OCI-LY7 (cell line): ENCODE data around the gene NFE2L3. TPM values are rescaled to one million over a fixed set of nuclear protein-coding genes. Genes with fewer than 3 reads are reported as not detected.

Source experiments
- BruUV-seq: library from RNA; stranded (reverse); fragments of 400-500 nt; replicated peaks from 2 replicates; lab custom pipeline; 2021; lab: Mats Ljungman, UMichigan
- CTCF ChIA-PET: fragments of 300-600 bp; sonication (Branson Sonifier 250); formaldehyde crosslinking; loops from one replicate; lab custom pipeline; 2022; ENCODE audit warnings: antibody characterized with exemption; ENCODE audit not compliant: unreplicated experiment; lab: Charles Lee
- POLR2A ChIA-PET: fragments of 300-600 bp; sonication (Branson Sonifier 250); formaldehyde crosslinking; loops from one replicate; lab custom pipeline; 2022; ENCODE audit warnings: antibody characterized with exemption; lab: Charles Lee
- DNase-seq: peaks from one replicate; pipeline ENCODE4 v3.0.0-alpha.2; 2015; ENCODE audit warnings: low spot score
- H2AFZ ChIP-seq: fragments of 200-600 bp; sonication (generic), shearing (Covaris generic); 2 replicates; pipeline ENCODE4 v1.6.1; 2014; ENCODE audit warnings: mild to moderate bottlenecking, antibody characterized with exemption, low read length, moderate library complexity
- H3K27ac ChIP-seq: fragments of 200-600 bp; sonication (generic); 2 replicates; pipeline ENCODE4 v1.5.1; 2014; ENCODE audit warnings: mixed run types, low read depth, mild to moderate bottlenecking, moderate library complexity, low read length, inconsistent platforms; ENCODE audit not compliant: poor library complexity, severe bottlenecking
- H3K36me3 ChIP-seq: fragments of 200-600 bp; sonication (generic); 2 replicates; pipeline ENCODE4 v1.6.1; 2014; ENCODE audit warnings: mild to moderate bottlenecking, antibody characterized with exemption, low read length, moderate library complexity, mixed read lengths; ENCODE audit not compliant: insufficient read depth
- H3K4me1 ChIP-seq: fragments of 200-600 bp; sonication (generic); 2 replicates; pipeline ENCODE4 v1.5.1; 2014; ENCODE audit warnings: mild to moderate bottlenecking, low read length; ENCODE audit not compliant: insufficient read depth, poor library complexity, severe bottlenecking
- H3K4me2 ChIP-seq: fragments of 200-600 bp; sonication (generic); 2 replicates; pipeline ENCODE4 v1.6.1; 2014; ENCODE audit warnings: mild to moderate bottlenecking, low read length
- H3K4me3 ChIP-seq: fragments of 200-600 bp; sonication (generic); 2 replicates; pipeline ENCODE4 v1.5.1; 2014; ENCODE audit warnings: mild to moderate bottlenecking, low read depth, low read length; ENCODE audit not compliant: poor library complexity, severe bottlenecking
- H3K79me2 ChIP-seq: fragments of 200-600 bp; sonication (generic); 2 replicates; pipeline ENCODE4 v1.6.1; 2016; ENCODE audit warnings: low read depth, mild to moderate bottlenecking, low read length, moderate library complexity, mixed read lengths; ENCODE audit not compliant: insufficient read depth
- H3K9me2 ChIP-seq: fragments of 200-600 bp; sonication (generic); 2 replicates; pipeline ENCODE4 v1.6.1; 2016; ENCODE audit warnings: mild to moderate bottlenecking, low read length, mixed read lengths; ENCODE audit not compliant: insufficient read depth
- H3K9me3 ChIP-seq: fragments of 200-600 bp; sonication (generic); 2 replicates; pipeline ENCODE4 v1.6.1; 2014; ENCODE audit warnings: mild to moderate bottlenecking, mixed run types, low read length, mixed read lengths
- H4K20me1 ChIP-seq: fragments of 200-600 bp; sonication (generic); 2 replicates; pipeline ENCODE4 v1.6.1; 2014; ENCODE audit warnings: mild to moderate bottlenecking, antibody characterized with exemption, low read length, moderate library complexity, mixed read lengths; ENCODE audit not compliant: insufficient read depth
- EZH2phosphoT487 ChIP-seq: fragments of 200-600 bp; sonication (generic); IDR thresholded peaks from 2 replicates; pipeline ENCODE4 v1.6.1; 2018; ENCODE audit warnings: low read depth, borderline replicate concordance, mild to moderate bottlenecking, mixed run types, antibody characterized with exemption, low read length, moderate library complexity, mixed read lengths
- intact Hi-C: fragments of 100-400 bp; cut with micrococcal nuclease; formaldehyde crosslinking; loops from one replicate; pipeline ENCODE4 v1.10.0; 2022; ENCODE audit not compliant: unreplicated experiment
- total RNA-seq, 2 experiments: library from RNA; depleted of rRNA in 1 of 2; stranded (reverse); fragments of >200 nt in 1 of 2; shearing (Covaris generic) in 1 of 2; gene quantifications; 2 replicates each; pipeline ENCODE4 v1.2.3, GENCODE V29; 2014 to 2022
- TF ChIP-seq, protein P1 (sequence below): fragments of 200-600 bp; sonication (generic); conservative IDR thresholded peaks from 2 replicates; pipeline ENCODE4 v1.5.1; 2014; ENCODE audit warnings: mild to moderate bottlenecking, antibody characterized with exemption, low read length, moderate library complexity, mixed read lengths

Gene NFE2L3
- total RNA-seq, 2 experiments from 2014 or later, result 10.7 to 12.3 TPM

DNA sequence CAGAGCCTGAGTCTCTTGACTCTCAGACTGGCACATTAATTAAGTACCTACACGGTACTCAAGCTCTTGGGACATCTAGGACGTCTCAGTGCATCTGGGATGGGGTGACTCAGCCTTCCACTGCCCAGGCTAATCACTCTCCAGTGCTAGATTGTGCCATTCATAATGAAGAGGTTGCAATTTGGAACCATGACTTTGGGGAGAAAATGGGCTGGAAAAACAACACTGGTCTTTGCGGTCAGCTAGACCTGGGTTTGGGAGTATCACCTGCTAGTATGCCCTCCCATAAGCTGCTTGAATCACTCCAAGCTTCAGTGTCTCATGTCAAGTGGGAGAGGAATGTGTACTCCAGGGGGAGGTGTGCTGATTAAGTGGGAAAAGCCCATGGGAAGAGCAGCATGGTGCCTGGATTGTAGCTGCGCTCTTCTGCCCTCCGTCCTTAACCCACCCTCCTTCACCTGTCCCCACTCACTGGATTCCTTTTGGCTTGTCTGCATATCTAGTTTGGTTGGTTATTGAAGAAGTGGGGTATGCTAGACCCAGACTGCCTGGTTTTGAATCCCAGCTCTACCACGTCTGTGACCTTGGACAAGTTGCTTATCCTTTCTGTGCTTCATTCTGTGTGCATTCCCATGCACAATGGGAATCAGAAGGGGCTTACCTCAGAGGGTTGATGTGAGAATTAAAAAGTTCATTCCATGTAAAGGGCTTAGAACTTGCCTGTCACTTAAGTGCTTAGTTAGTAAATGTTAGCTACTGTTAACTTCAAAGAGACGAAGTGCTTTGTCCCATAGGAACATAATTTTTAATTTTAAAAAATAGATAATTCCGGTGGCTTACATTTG lies 3.8 kb downstream of the NFE2L3 start:
- peaks cover 72% of the 10 kb centered on the region for H3K4me1 ChIP-seq
- H3K4me2 ChIP-seq, result peak overlapping the region; percentile 89
- H4K20me1 ChIP-seq, result peaks cover 6% of the 10 kb centered on the region; the same call in 1 of the 2 replicates
- peak overlapping the region; percentile 60 for H3K4me3 ChIP-seq
- H2AFZ ChIP-seq, result no peak overlapping the region
- no TSS peak for BruUV-seq
- DNase-seq, result no peak
- H3K79me2 ChIP-seq, result peaks cover 66% of the 10 kb centered on the region
- peak overlapping the region; percentile 60 for H3K27ac ChIP-seq
- intact Hi-C loops, result loop anchor here (5.0 kb wide), 1 partner anchor 1313 kb away; no protein-coding TSS in a partner anchor
- no peaks in the 10 kb centered on the region; the same call in 1 of the 2 replicates for H3K36me3 ChIP-seq
- H3K9me3 ChIP-seq, result no peaks in the 10 kb centered on the region
- CTCF ChIA-PET, result no interaction called here
- H3K9me2 ChIP-seq, result no peaks in the 10 kb centered on the region
- POLR2A ChIA-PET, result interaction anchor here (0.6 to 4.2 kb wide), 6 partner anchors 11 to 250 kb away, joined by 3 to 22 read pairs (median 3); no protein-coding TSS in a partner anchor
- TF ChIP-seq, protein P1, sequence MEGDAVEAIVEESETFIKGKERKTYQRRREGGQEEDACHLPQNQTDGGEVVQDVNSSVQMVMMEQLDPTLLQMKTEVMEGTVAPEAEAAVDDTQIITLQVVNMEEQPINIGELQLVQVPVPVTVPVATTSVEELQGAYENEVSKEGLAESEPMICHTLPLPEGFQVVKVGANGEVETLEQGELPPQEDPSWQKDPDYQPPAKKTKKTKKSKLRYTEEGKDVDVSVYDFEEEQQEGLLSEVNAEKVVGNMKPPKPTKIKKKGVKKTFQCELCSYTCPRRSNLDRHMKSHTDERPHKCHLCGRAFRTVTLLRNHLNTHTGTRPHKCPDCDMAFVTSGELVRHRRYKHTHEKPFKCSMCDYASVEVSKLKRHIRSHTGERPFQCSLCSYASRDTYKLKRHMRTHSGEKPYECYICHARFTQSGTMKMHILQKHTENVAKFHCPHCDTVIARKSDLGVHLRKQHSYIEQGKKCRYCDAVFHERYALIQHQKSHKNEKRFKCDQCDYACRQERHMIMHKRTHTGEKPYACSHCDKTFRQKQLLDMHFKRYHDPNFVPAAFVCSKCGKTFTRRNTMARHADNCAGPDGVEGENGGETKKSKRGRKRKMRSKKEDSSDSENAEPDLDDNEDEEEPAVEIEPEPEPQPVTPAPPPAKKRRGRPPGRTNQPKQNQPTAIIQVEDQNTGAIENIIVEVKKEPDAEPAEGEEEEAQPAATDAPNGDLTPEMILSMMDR, result no peak
- TF ChIP-seq EZH2phosphoT487, result no peak

GRCh38 chr7:26156451-26157420 lies 4.7 kb downstream of the NFE2L3 start:
- H3K79me2 ChIP-seq, result peaks cover 74% of the 10 kb centered on the region
- H3K36me3 ChIP-seq, result no peaks in the 10 kb centered on the region; the same call in 1 of the 2 replicates
- peak; percentile 47 for DNase-seq
- intact Hi-C loops, result loop anchor here (5.0 kb wide), 1 partner anchor 1314 kb away; no protein-coding TSS in a partner anchor
- ChIA-PET CTCF (interaction anchor here (0.8 kb wide), 1 partner anchor 23 kb away, joined by 3 read pairs; no protein-coding TSS in a partner anchor), POLR2A (interaction anchor here (0.6 to 4.2 kb wide), 12 partner anchors 10 to 327 kb away, joined by 3 to 22 read pairs (median 4); no protein-coding TSS in a partner anchor)
- peak overlapping the region; percentile 60 for H3K27ac ChIP-seq
- TF ChIP-seq, protein P1, result no peak
- TF ChIP-seq EZH2phosphoT487, result no peak
- H3K9me3 ChIP-seq, result no peaks in the 10 kb centered on the region
- H3K4me2 ChIP-seq, result peak overlapping the region; percentile 89
- peak overlapping the region; percentile 60 for H3K4me3 ChIP-seq
- H4K20me1 ChIP-seq, result peaks cover 6% of the 10 kb centered on the region; the same call in 1 of the 2 replicates
- H3K4me1 ChIP-seq, result peaks cover 64% of the 10 kb centered on the region
- H2AFZ ChIP-seq, result peak overlapping the region; percentile 17; the same call in 1 of the 2 replicates
- TSS peak; percentile 13 for BruUV-seq
- no peaks in the 10 kb centered on the region for H3K9me2 ChIP-seq
